CD14-positive monocyte (primary cell): ENCODE data around the gene POLR2C. TPM values are rescaled to one million over a fixed set of nuclear protein-coding genes. Genes with fewer than 3 reads are reported as not detected.

Source experiments
- DNase-seq, 3 donors: peaks; one replicate each; pipeline ENCODE4 v3.0.0-alpha.2; 2011 to 2022
- H2AFZ ChIP-seq: 2 replicates; pipeline ENCODE4 v1.6.0; 2012; ENCODE audit warnings: mild to moderate bottlenecking, low read depth, low read length, inconsistent platforms; ENCODE audit not compliant: insufficient read depth, poor library complexity, severe bottlenecking
- H3K27ac ChIP-seq, 2 donors: 1 replicate in 1 of 2; 2 replicates in 1 of 2; pipeline ENCODE4 v1.5.1; 2012 to 2013; ENCODE audit warnings: low read length in 2 of 2, control low read depth in 1 of 2, inconsistent platforms in 1 of 2, low read depth in 1 of 2, mild to moderate bottlenecking in 1 of 2
- H3K27me3 ChIP-seq, 2 donors: one replicate each; pipeline versions ENCODE4 v1.6.0 to v1.6.1; 2011 to 2013; ENCODE audit warnings: low read length in 2 of 2; ENCODE audit not compliant: control insufficient read depth in 2 of 2, insufficient read depth in 2 of 2
- H3K36me3 ChIP-seq, 2 donors: replicated peaks in 1 of 2; 1 replicate in 1 of 2; 2 replicates in 1 of 2; pipeline versions ENCODE4 v1.5.1 to v1.6.1; 2012 to 2013; ENCODE audit warnings: low read length in 2 of 2, control low read depth in 1 of 2, inconsistent platforms in 1 of 2, mild to moderate bottlenecking in 1 of 2; ENCODE audit not compliant: insufficient read depth in 2 of 2, control insufficient read depth in 1 of 2
- H3K4me1 ChIP-seq, 2 donors: 1 replicate in 1 of 2; 2 replicates in 1 of 2; pipeline versions ENCODE4 v1.5.1 to v1.6.1; 2012 to 2013; ENCODE audit warnings: low read length in 2 of 2, control low read depth in 1 of 2, inconsistent platforms in 1 of 2, mild to moderate bottlenecking in 1 of 2, moderate library complexity in 1 of 2; ENCODE audit not compliant: insufficient read depth in 2 of 2, control insufficient read depth in 1 of 2
- H3K4me2 ChIP-seq: replicated peaks from 2 replicates; pipeline ENCODE3; 2012; ENCODE audit warnings: low read length, moderate library complexity, mild to moderate bottlenecking; ENCODE audit not compliant: poor library complexity, severe bottlenecking; ENCODE audit errors: extremely low read depth
- H3K4me3 ChIP-seq, 3 experiments: fragments of 200-600 bp in 1 of 3; sonication (generic) in 1 of 3; replicated peaks in 1 of 3; 1 replicate in 2 of 3; 2 replicates in 1 of 3; pipeline ENCODE4 v1.5.1; 2011 to 2013; ENCODE audit warnings: low read length in 3 of 3, mild to moderate bottlenecking in 3 of 3, control low read depth in 2 of 3, low read depth in 2 of 3, inconsistent platforms in 1 of 3, moderate library complexity in 1 of 3
- H3K79me2 ChIP-seq: 2 replicates; pipeline ENCODE4 v1.6.0; 2012; ENCODE audit warnings: mild to moderate bottlenecking, control low read depth, inconsistent platforms, low read length, moderate library complexity; ENCODE audit not compliant: insufficient read depth
- H3K9ac ChIP-seq: 2 replicates; pipeline ENCODE4 v1.6.0; 2017; ENCODE audit warnings: low read length, mild to moderate bottlenecking; ENCODE audit not compliant: insufficient read depth, poor library complexity, severe bottlenecking
- H3K9me3 ChIP-seq, 2 donors: replicated peaks in 1 of 2; 1 replicate in 1 of 2; 2 replicates in 1 of 2; pipeline versions ENCODE4 v1.5.1 to v1.6.1; 2012 to 2013; ENCODE audit warnings: low read length in 2 of 2, control low read depth in 1 of 2; ENCODE audit not compliant: control insufficient read depth in 1 of 2, insufficient read depth in 1 of 2
- H4K20me1 ChIP-seq: 2 replicates; pipeline ENCODE4 v1.6.0; 2012; ENCODE audit warnings: mild to moderate bottlenecking, low read length, control low read depth, moderate library complexity; ENCODE audit not compliant: insufficient read depth
- H3K27ac Mint-ChIP-seq, 7 donors: one replicate each; pipeline ENCODE4 v1.8.0; 2020; ENCODE audit warnings: mild to moderate bottlenecking in 7 of 7, mixed read lengths in 7 of 7, moderate library complexity in 6 of 7, inconsistent platforms in 2 of 7
- H3K27me3 Mint-ChIP-seq, 3 donors: one replicate each; pipeline ENCODE4 v1.8.0; 2021 to 2022; ENCODE audit warnings: low read depth in 3 of 3, mild to moderate bottlenecking in 3 of 3, mixed read lengths in 3 of 3, moderate library complexity in 3 of 3, inconsistent platforms in 1 of 3
- H3K36me3 Mint-ChIP-seq, 2 donors: one replicate each; pipeline ENCODE4 v1.8.0; 2020; ENCODE audit warnings: mixed read lengths in 2 of 2, inconsistent platforms in 1 of 2, mild to moderate bottlenecking in 1 of 2
- H3K4me1 Mint-ChIP-seq: one replicate; pipeline ENCODE4 v1.8.0; 2020; ENCODE audit warnings: mild to moderate bottlenecking, mixed read lengths
- H3K4me3 Mint-ChIP-seq, 2 donors: one replicate each; pipeline ENCODE4 v1.8.0; 2020; ENCODE audit warnings: mild to moderate bottlenecking in 2 of 2, mixed read lengths in 2 of 2, moderate library complexity in 1 of 2
- H3K9me3 Mint-ChIP-seq, 7 donors: one replicate each; pipeline ENCODE4 v1.8.0; 2020 to 2022; ENCODE audit warnings: mixed read lengths in 7 of 7, mild to moderate bottlenecking in 6 of 7, moderate library complexity in 6 of 7, inconsistent platforms in 2 of 7
- WGBS: methylation state at CpG from one replicate; pipeline ENCODE4 v1.1.5; 2013; ENCODE audit warnings: missing lambda C conversion rate; ENCODE audit not compliant: insufficient coverage; 5-methylcytosine and 5-hydroxymethylcytosine counted together
- intact Hi-C, 2 donors: fragments of 100-400 bp; cut with micrococcal nuclease; formaldehyde crosslinking; loops; one replicate each; pipeline versions ENCODE4 v1.15.0 to v1.15.1; 2023
- polyA plus RNA-seq, 3 donors: library from polyadenylated mRNA; depleted of rRNA in 1 of 3; unstranded in 2 of 3; stranded (reverse) in 1 of 3; fragments of 300-500 nt in 2 of 3; fragments of >200 nt in 1 of 3; fragmentation: Illumina TruSeq in 2 of 3; gene quantifications; 1 replicate in 2 of 3; 2 replicates in 1 of 3; pipeline ENCODE4 v1.2.3, GENCODE V29; 2012 to 2021
- TF ChIP-seq, protein P1 (sequence below): fragments of 200-600 bp; IDR thresholded peaks from one replicate; pipeline ENCODE4 v1.8.0; 2022; ENCODE audit warnings: antibody characterized with exemption, mild to moderate bottlenecking

The POLR2C gene
- polyA plus RNA-seq, 3 donors: 22.6 to 51.3 (median 24.4) TPM

DNA sequence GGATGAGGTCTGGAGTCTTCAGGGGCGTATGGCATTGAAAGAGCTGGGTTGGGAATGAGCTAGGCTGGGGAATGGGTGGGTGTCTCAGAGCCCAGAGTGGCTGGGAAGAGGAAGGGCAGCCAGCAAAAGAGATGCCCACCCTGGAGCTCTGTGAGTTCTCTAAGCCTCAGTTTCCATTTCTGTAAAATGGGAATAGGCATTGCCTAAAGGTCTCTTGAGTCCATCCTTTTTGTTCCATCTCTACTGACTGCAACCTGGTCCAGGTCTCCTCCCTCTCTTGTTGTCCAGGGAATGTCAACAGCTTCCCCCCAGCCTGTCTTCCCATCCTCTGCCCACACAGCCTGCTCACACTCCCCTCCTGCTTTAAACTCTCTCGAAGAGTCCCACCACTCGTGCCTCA lies 54.3 kb downstream of the POLR2C start:
- H3K27me3 ChIP-seq: no peaks in the 10 kb centered on the region
- H3K4me3 Mint-ChIP-seq: no peak overlapping the region
- no peaks in the 10 kb centered on the region for H4K20me1 ChIP-seq
- no peak overlapping the region for H3K9ac ChIP-seq
- H3K27ac Mint-ChIP-seq: peak overlapping the region in 2 of 7 donors; percentile 3 to 47
- TF ChIP-seq, protein P1, sequence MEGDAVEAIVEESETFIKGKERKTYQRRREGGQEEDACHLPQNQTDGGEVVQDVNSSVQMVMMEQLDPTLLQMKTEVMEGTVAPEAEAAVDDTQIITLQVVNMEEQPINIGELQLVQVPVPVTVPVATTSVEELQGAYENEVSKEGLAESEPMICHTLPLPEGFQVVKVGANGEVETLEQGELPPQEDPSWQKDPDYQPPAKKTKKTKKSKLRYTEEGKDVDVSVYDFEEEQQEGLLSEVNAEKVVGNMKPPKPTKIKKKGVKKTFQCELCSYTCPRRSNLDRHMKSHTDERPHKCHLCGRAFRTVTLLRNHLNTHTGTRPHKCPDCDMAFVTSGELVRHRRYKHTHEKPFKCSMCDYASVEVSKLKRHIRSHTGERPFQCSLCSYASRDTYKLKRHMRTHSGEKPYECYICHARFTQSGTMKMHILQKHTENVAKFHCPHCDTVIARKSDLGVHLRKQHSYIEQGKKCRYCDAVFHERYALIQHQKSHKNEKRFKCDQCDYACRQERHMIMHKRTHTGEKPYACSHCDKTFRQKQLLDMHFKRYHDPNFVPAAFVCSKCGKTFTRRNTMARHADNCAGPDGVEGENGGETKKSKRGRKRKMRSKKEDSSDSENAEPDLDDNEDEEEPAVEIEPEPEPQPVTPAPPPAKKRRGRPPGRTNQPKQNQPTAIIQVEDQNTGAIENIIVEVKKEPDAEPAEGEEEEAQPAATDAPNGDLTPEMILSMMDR: no peak
- no peaks in the 10 kb centered on the region for H3K4me1 Mint-ChIP-seq
- H3K36me3 ChIP-seq: no peaks in the 10 kb centered on the region
- no peak overlapping the region for H2AFZ ChIP-seq
- intact Hi-C loops: loop anchor here in 1 of 2 donors (5.0 kb wide), 1 partner anchor 214 kb away; no protein-coding TSS in a partner anchor
- WGBS: 89% methylated on average over 2 of the region's 3 CpGs
- H3K79me2 ChIP-seq: no peaks in the 10 kb centered on the region
- H3K36me3 Mint-ChIP-seq: no peaks in the 10 kb centered on the region
- no peak for DNase-seq
- no peak overlapping the region for H3K4me2 ChIP-seq
- H3K27me3 Mint-ChIP-seq: peaks cover 6 to 13% (median 11%) of the 10 kb centered on the region in 3 donors
- H3K4me1 ChIP-seq: no peaks in the 10 kb centered on the region
- no peaks in the 10 kb centered on the region for H3K9me3 ChIP-seq
- H3K27ac ChIP-seq: no peak overlapping the region
- H3K4me3 ChIP-seq: no peak overlapping the region
- peaks cover 0 to 3% (median 0%) of the 10 kb centered on the region in 7 donors for H3K9me3 Mint-ChIP-seq

DNA sequence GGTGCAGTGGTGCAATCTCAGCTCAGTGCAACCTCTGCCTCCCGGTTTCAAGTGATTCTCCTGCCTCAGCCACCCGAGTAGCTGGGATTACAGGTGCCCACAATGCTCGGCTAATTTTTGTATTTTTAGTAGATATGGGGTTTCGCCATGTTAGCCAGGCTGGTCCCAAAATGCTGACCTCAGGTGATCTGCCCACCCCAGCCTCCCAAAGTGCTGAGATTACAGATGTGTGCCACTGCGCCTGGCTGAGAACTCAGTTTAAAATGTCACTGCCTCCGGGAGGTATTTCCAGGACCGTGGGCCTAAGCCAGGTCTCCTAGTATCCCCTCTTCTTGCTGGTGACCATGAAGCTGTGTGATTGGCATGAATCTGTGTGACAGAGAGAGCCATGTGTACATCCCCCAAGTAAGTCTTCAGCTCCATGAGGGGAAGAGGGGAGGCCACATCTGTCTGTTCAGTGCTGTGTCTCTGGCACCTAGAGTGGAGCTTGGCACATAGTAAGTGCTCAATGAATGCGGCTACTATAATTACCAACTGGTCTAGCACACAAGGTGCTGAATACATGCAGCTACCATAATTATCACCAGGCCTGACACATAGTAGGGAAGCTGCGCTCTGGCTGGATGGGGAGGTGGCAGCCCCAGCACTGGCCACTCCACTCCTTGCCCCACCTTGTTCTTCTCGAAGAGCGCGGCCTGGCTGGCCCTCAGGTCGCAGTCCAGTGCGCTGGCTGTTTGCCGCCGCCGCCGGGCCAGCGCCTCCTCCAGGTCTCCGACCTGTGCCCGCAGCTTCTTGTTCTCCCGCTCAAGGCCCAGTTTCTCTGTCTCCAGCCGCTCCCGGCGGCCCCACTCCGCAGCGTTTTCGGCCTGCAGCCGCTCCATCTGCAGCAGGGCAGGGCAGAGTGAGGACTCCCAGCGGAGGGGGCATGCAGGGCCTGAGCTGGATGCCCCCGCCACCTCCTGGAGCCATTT lies 55.2 kb downstream of the POLR2C start:
- 97% methylated on average over 26 of the region's 31 CpGs for WGBS
- Mint-ChIP-seq H3K36me3 (no peaks in the 10 kb centered on the region), H3K27ac (no peak overlapping the region), H3K4me1 (peaks cover 2% of the 10 kb centered on the region), H3K9me3 (peaks cover 0 to 3% (median 0%) of the 10 kb centered on the region in 7 donors), H3K4me3 (no peak overlapping the region), H3K27me3 (peaks cover 14 to 21% (median 20%) of the 10 kb centered on the region in 3 donors)
- Histone ChIP-seq H3K9me3 (no peaks in the 10 kb centered on the region), H2AFZ (no peak overlapping the region), H3K27me3 (peaks cover 0 to 4% of the 10 kb centered on the region in 2 donors), H3K4me1 (no peaks in the 10 kb centered on the region), H3K36me3 (no peaks in the 10 kb centered on the region), H4K20me1 (no peaks in the 10 kb centered on the region), H3K4me3 (no peak overlapping the region), H3K27ac (no peak overlapping the region), H3K79me2 (no peaks in the 10 kb centered on the region), H3K4me2 (no peak overlapping the region), H3K9ac (no peak overlapping the region)
- no peak for DNase-seq
- TF ChIP-seq, protein P1: no peak
- intact Hi-C loops: loop anchor here in 1 of 2 donors (5.0 kb wide), 1 partner anchor 215 kb away; no protein-coding TSS in a partner anchor
